CD4-positive, alpha-beta T cell (primary cell): Measurements from ENCODE around the gene SLC39A6. TPM values are rescaled to one million over a fixed set of nuclear protein-coding genes. Genes with fewer than 3 reads are reported as not detected.
"Not testable (repeated sequence)": the region's sequence is repeated elsewhere in the genome, so short reads cannot be mapped to it uniquely, and the experiment has no call there.

Experiments
- ATAC-seq: fragments of 200-7000 bp; cut with Tn5 transposase; one replicate; pipeline ENCODE4 v1.10.0; 2022; ENCODE audit warnings: mild to moderate bottlenecking; ENCODE audit not compliant: poor library complexity
- CTCF ChIA-PET: fragments of 350-600 bp; sonication (Branson Sonifier 250); formaldehyde crosslinking; loops from one replicate; lab custom pipeline; 2021; ENCODE audit warnings: antibody characterized with exemption, inconsistent platforms; lab: Charles Lee
- POLR2A ChIA-PET: fragments of 350-600 bp; sonication (Branson Sonifier 250); formaldehyde crosslinking; loops from one replicate; lab custom pipeline; 2021; ENCODE audit warnings: antibody characterized with exemption, inconsistent platforms; lab: Charles Lee
- DNase-seq, 14 experiments: peaks; one replicate each; pipeline ENCODE4 v3.0.0-alpha.2; 2013 to 2020; ENCODE audit warnings: mixed read lengths in 2 of 14
- H3K27ac ChIP-seq, 2 donors: one replicate each; pipeline versions ENCODE4 v1.5.1 to v1.7.0; 2013; ENCODE audit warnings: low read length in 2 of 2, low read depth in 1 of 2, mild to moderate bottlenecking in 1 of 2
- H3K27me3 ChIP-seq, 2 experiments: 1 replicate in 1 of 2; 2 replicates in 1 of 2; pipeline versions ENCODE4 v1.6.1 to v1.7.0; 2013; ENCODE audit warnings: low read length in 2 of 2, control low read depth in 1 of 2, mild to moderate bottlenecking in 1 of 2, moderate library complexity in 1 of 2; ENCODE audit not compliant: insufficient read depth in 2 of 2, control insufficient read depth in 1 of 2
- H3K36me3 ChIP-seq: one replicate; pipeline ENCODE4 v1.6.1; 2013; ENCODE audit warnings: low read length, control low read depth; ENCODE audit not compliant: insufficient read depth
- H3K4me1 ChIP-seq: one replicate; pipeline ENCODE4 v1.6.1; 2013; ENCODE audit warnings: low read length, control low read depth; ENCODE audit not compliant: insufficient read depth
- H3K4me3 ChIP-seq: one replicate; pipeline ENCODE4 v1.5.1; 2013; ENCODE audit warnings: mild to moderate bottlenecking, low read length, moderate library complexity
- H3K9me3 ChIP-seq, 2 experiments: 1 replicate in 1 of 2; 2 replicates in 1 of 2; pipeline versions ENCODE4 v1.6.1 to v1.7.0; 2013; ENCODE audit warnings: low read length in 2 of 2, mild to moderate bottlenecking in 2 of 2, control low read depth in 1 of 2, moderate library complexity in 1 of 2; ENCODE audit not compliant: control insufficient read depth in 1 of 2, insufficient read depth in 1 of 2
- H3K27ac Mint-ChIP-seq: one replicate; pipeline ENCODE4 v1.8.0; 2020; ENCODE audit warnings: mixed read lengths
- H3K27me3 Mint-ChIP-seq: one replicate; pipeline ENCODE4 v1.8.0; 2021; ENCODE audit warnings: mixed read lengths
- H3K36me3 Mint-ChIP-seq: one replicate; pipeline ENCODE4 v1.8.0; 2021; ENCODE audit warnings: low read depth, mixed read lengths
- H3K4me1 Mint-ChIP-seq: one replicate; pipeline ENCODE4 v1.8.0; 2021; ENCODE audit warnings: low read depth, mixed read lengths
- H3K4me3 Mint-ChIP-seq: one replicate; pipeline ENCODE4 v1.8.0; 2020; ENCODE audit warnings: mild to moderate bottlenecking, mixed read lengths
- H3K9me3 Mint-ChIP-seq: one replicate; pipeline ENCODE4 v1.8.0; 2020; ENCODE audit warnings: mixed read lengths
- intact Hi-C, 2 experiments: fragments of 100-400 bp; cut with DNase I in 1 of 2; cut with micrococcal nuclease in 1 of 2; formaldehyde crosslinking; loops; one replicate each; pipeline versions ENCODE4 v1.15.1 to v1.9.0; 2023 to 2025; cut with DNase I, micrococcal nuclease
- total RNA-seq, 174 experiments: library from RNA in 2 of 174; stranded (reverse) in 2 of 174; gene quantifications; one replicate each; pipeline ENCODE4 v1.2.3 and lab custom pipeline; 2021 to 2026
- TF ChIP-seq, protein P1 (sequence below): fragments of 200-600 bp; IDR thresholded peaks from one replicate; pipeline ENCODE4 v1.8.0; 2022; ENCODE audit warnings: antibody characterized with exemption, mild to moderate bottlenecking

SLC39A6 gene
- total RNA-seq, 2 experiments from 2014 or later: 10.6 to 11.0 TPM

DNA sequence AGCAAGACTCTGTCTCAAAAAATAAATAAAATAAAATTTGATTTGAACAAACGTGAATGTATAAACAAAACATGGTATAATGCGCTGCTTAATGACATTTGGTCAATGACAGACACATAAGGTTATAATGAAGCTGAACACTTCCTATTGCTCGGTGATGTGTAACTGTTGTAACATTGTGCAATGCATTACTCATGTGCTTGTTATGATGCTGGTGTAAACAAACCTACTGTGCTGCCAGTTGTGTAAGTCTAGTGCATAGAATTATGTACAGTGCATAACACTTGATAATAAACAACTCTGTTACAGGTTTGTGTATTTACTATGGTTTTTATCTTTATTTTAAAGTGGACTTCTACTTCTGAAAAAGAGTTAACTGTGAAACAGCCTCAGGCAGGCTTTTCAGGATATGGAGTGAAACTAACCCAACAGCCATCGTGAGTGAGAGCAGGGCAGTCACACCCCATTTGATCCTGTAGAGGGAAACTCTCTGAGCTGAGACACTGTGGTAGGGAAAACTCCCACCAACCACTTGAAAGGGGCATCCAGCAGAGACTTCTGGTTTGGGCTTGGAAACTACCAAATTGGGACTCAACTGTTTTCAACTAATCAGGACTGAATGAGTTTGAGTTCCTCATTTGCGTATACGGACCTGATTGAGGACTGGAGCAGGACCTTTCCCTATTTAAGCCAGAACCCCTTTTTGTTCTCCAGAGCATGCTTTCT lies 53.1 kb downstream of the SLC39A6 start:
- peaks cover 31% of the 10 kb centered on the region for H3K27me3 Mint-ChIP-seq

DNA sequence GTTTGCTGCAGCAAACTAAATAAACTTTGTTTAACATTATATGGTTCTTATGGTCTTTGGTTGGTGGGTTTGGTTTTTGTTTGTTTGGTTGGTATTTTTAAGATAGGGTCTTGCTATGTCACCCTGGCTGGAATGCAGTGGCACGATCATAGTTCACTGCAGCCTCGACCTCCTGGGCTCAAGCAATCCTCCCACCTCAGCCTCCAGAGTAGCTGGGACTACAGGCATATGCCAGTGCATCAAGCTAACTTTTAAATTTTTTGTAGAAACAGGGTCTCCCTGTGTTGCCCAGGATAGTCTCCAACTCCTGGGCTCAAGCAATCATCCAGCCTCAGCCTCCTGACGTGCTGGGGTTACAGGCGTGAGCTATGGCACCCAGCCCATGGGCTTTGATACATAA lies 54.7 kb downstream of the SLC39A6 start:
- H3K27me3 Mint-ChIP-seq: peaks cover 26% of the 10 kb centered on the region
- no peak overlapping the region for H3K4me3 Mint-ChIP-seq
- H3K27ac Mint-ChIP-seq: no peak overlapping the region
- no peaks in the 10 kb centered on the region for H3K4me1 Mint-ChIP-seq
- intact Hi-C loops: loop anchor here in 1 of 2 experiments (5.0 kb wide), 1 partner anchor 787 kb away; no protein-coding TSS in a partner anchor
- Histone ChIP-seq H3K27ac (no peak overlapping the region), H3K4me3 (no peak overlapping the region), H3K9me3 (no peaks in the 10 kb centered on the region), H3K36me3 (no peaks in the 10 kb centered on the region), H3K27me3 (peaks cover 0 to 3% of the 10 kb centered on the region in 2 experiments), H3K4me1 (no peaks in the 10 kb centered on the region)
- no peak for DNase-seq
- CTCF ChIA-PET: no interaction called here
- POLR2A ChIA-PET: interaction anchor here (0.5 kb wide), 1 partner anchor 593 kb away, joined by 3 read pairs; no protein-coding TSS in a partner anchor
- H3K36me3 Mint-ChIP-seq: no peaks in the 10 kb centered on the region
- H3K9me3 Mint-ChIP-seq: no peaks in the 10 kb centered on the region
- TF ChIP-seq, protein P1, sequence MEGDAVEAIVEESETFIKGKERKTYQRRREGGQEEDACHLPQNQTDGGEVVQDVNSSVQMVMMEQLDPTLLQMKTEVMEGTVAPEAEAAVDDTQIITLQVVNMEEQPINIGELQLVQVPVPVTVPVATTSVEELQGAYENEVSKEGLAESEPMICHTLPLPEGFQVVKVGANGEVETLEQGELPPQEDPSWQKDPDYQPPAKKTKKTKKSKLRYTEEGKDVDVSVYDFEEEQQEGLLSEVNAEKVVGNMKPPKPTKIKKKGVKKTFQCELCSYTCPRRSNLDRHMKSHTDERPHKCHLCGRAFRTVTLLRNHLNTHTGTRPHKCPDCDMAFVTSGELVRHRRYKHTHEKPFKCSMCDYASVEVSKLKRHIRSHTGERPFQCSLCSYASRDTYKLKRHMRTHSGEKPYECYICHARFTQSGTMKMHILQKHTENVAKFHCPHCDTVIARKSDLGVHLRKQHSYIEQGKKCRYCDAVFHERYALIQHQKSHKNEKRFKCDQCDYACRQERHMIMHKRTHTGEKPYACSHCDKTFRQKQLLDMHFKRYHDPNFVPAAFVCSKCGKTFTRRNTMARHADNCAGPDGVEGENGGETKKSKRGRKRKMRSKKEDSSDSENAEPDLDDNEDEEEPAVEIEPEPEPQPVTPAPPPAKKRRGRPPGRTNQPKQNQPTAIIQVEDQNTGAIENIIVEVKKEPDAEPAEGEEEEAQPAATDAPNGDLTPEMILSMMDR: no peak
- ATAC-seq: no peak

More for the DNA sequence above, 53.1 kb downstream of the SLC39A6 start:
- Mint-ChIP-seq H3K27ac (no peak overlapping the region), H3K4me1 (no peaks in the 10 kb centered on the region), H3K9me3 (peaks cover 2% of the 10 kb centered on the region), H3K36me3 (no peaks in the 10 kb centered on the region), H3K4me3 (no peak overlapping the region)
- POLR2A ChIA-PET: no interaction called here
- Histone ChIP-seq H3K9me3 (peaks cover 0 to 9% of the 10 kb centered on the region in 2 experiments), H3K36me3 (no peaks in the 10 kb centered on the region), H3K4me3 (no peak overlapping the region), H3K27me3 (peaks cover 0 to 3% of the 10 kb centered on the region in 2 experiments), H3K27ac (no peak overlapping the region), H3K4me1 (no peaks in the 10 kb centered on the region)
- CTCF ChIA-PET: interaction anchor here (0.5 kb wide), 1 partner anchor 45 kb away, joined by 3 read pairs; no protein-coding TSS in a partner anchor
- intact Hi-C loops: no loop called here
- TF ChIP-seq, protein P1: no peak
- DNase-seq: peak in 2 of 14 experiments; percentile 35 to 48
- ATAC-seq: no peak

DNA sequence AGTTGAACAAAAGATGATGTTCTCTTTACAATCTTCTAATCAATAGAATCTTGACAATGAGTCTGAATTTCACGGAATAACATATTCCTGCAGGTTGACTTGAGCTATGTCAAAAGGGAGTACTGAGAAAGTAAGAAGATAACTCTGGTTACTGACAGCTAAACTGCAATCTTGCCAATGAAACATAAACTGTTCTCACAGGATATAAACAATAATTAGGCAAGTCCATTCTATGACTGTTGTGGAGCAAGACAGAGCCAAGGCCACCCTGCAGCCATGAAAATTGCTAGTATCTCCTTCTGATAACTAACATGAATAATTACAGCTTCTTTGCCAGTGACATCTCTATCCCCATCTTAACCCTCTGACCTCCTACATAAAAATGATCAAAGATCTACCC lies 55.5 kb downstream of the SLC39A6 start:
- H3K4me3 ChIP-seq: no peak overlapping the region
- Mint-ChIP-seq H3K27me3 (peaks cover 25% of the 10 kb centered on the region), H3K4me1 (no peaks in the 10 kb centered on the region), H3K27ac (no peak overlapping the region), H3K36me3 (no peaks in the 10 kb centered on the region), H3K9me3 (no peaks in the 10 kb centered on the region), H3K4me3 (no peak overlapping the region)
- intact Hi-C loops: loop anchor here in 1 of 2 experiments (5.0 kb wide), 1 partner anchor 786 kb away; no protein-coding TSS in a partner anchor
- H3K4me1 ChIP-seq: no peaks in the 10 kb centered on the region
- no peaks in the 10 kb centered on the region for H3K9me3 ChIP-seq
- no peaks in the 10 kb centered on the region for H3K36me3 ChIP-seq
- no peak overlapping the region for H3K27ac ChIP-seq
- DNase-seq (no peak), ATAC-seq (no peak)
- ChIA-PET POLR2A (interaction anchor here (1.0 kb wide), 1 partner anchor 101 kb away, joined by 4 read pairs; the partner anchor contains the start of gene RMP24), CTCF (no interaction called here)
- peaks cover 0 to 3% of the 10 kb centered on the region in 2 experiments for H3K27me3 ChIP-seq
- TF ChIP-seq, protein P1: no peak

DNA sequence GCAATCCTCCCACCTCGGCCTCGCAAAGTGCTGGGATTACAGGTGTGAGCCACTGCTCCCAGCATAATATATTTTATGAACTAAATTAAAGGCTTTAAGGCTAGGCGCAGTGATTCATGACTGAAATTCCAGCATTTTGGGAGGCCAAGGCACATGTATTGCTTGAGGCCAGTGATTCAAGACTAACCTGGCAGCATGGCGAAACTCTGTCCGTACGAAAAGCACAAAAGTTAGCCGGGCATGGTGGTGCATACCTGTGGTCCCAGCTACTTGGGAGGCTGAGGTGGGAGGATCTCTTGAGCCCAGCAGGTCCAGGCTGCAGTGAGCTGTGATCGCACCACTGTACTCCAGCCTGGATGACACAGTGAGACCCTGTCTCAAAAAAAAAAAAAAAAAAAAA lies 56.7 kb downstream of the SLC39A6 start:
- CTCF ChIA-PET: interaction anchor here (0.7 kb wide), 3 partner anchors 27 to 120 kb away, joined by 3 read pairs; no protein-coding TSS in a partner anchor
- H3K4me3 Mint-ChIP-seq, H3K4me1 Mint-ChIP-seq, H3K36me3 ChIP-seq, ATAC-seq, H3K27ac Mint-ChIP-seq, H3K27me3 ChIP-seq, H3K9me3 ChIP-seq, DNase-seq, H3K27ac ChIP-seq, H3K36me3 Mint-ChIP-seq, POLR2A ChIA-PET, H3K4me1 ChIP-seq, H3K9me3 Mint-ChIP-seq, H3K4me3 ChIP-seq: not testable (repeated sequence)
- H3K27me3 Mint-ChIP-seq: peaks cover 25% of the 10 kb centered on the region
- intact Hi-C loops: loop anchor here in 1 of 2 experiments (5.0 kb wide), 1 partner anchor 785 kb away; no protein-coding TSS in a partner anchor
